SH-SY5Y (cell line): ENCODE results near the gene TBRG4.

ENCODE experiments used
- GATA2 ChIP-seq: IDR thresholded peaks from 2 replicates; pipeline ENCODE4 v1.6.1; 2011; ENCODE audit warnings: mild to moderate bottlenecking, low read depth, low read length
- GATA3 ChIP-seq: IDR thresholded peaks from 2 replicates; pipeline ENCODE4 v1.6.1; 2011; ENCODE audit warnings: low read depth, mild to moderate bottlenecking, low read length, moderate library complexity

GRCh38 chr7:45099891-45100760, 11.4 kb downstream of the TBRG4 start:
- no peak for TF ChIP-seq GATA2
- TF ChIP-seq GATA3: no peak
